H1 (cell line): Measurements from ENCODE around the gene MRPL19.

Experiments
- EZH2 ChIP-seq: fragments of 200-600 bp; sonication (generic); IDR thresholded peaks from 2 replicates; pipeline ENCODE4 v1.7.1; 2012; ENCODE audit warnings: low read depth, mild to moderate bottlenecking, moderate library complexity, low read length, inconsistent platforms; ENCODE audit not compliant: severe bottlenecking
- GABPA ChIP-seq: IDR thresholded peaks from 2 replicates; pipeline ENCODE4 v1.6.1; 2011; ENCODE audit warnings: mild to moderate bottlenecking, low read length, moderate library complexity, borderline replicate concordance; ENCODE audit not compliant: insufficient read depth
- HDAC6 ChIP-seq: IDR thresholded peaks from one replicate; pipeline ENCODE4 v1.7.1; 2012; ENCODE audit warnings: low read depth, mild to moderate bottlenecking, inconsistent platforms, low read length, moderate library complexity
- PHF8 ChIP-seq: fragments of 200-600 bp; sonication (generic); conservative IDR thresholded peaks from 2 replicates; pipeline ENCODE4 v1.7.1; 2012; ENCODE audit warnings: low read depth, mild to moderate bottlenecking, inconsistent platforms, low read length, moderate library complexity
- POLR2A ChIP-seq, 2 experiments: IDR thresholded peaks; 1 replicate in 1 of 2; 2 replicates in 1 of 2; pipeline ENCODE4 v1.6.1; 2011; ENCODE audit warnings: low read depth in 2 of 2, low read length in 2 of 2, mild to moderate bottlenecking in 2 of 2; ENCODE audit errors: control extremely low read depth in 1 of 2
- TF ChIP-seq, protein P1 (sequence below): IDR thresholded peaks from 2 replicates; pipeline ENCODE4 v1.6.1; 2012; ENCODE audit warnings: inconsistent platforms
- TF ChIP-seq, protein P2 (sequence below), 3 experiments: IDR thresholded peaks; 1 replicate in 2 of 3; 2 replicates in 1 of 3; pipeline versions ENCODE4 v1.5.1 to v1.6.1; 2011; ENCODE audit warnings: low read length in 3 of 3, mild to moderate bottlenecking in 3 of 3, inconsistent platforms in 2 of 3, low read depth in 1 of 3, moderate library complexity in 1 of 3; ENCODE audit not compliant: insufficient read depth in 1 of 3; ENCODE audit errors: control extremely low read depth in 1 of 3

DNA sequence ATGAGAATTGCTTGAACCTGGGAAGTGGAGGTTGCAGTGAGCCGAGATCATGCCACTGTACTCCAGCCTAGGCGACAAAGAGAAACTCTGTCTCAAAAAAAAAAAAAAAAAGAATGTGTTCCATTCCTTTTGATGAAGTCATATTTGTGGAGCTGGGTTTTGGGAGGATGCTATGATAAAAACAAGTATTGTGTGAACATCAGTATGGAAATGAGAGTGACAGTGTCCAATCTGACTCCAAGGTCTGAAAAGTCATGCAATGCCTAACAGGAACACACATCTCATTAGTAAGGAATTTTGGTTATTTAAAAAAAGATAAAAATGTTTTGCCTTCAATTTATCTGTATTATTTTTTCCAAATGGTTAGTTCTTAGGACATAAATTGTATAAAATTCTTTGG is 52.3 kb downstream of the MRPL19 start:
- TF ChIP-seq HDAC6: no peak
- TF ChIP-seq POLR2A (IDR thresholded peaks at IDR 0.05; ENCODE audit: control extremely low read depth in 1 of 2, low read depth in 2 of 2, low read length in 2 of 2): no peak
- no peak for TF ChIP-seq GABPA
- TF ChIP-seq, protein P1, sequence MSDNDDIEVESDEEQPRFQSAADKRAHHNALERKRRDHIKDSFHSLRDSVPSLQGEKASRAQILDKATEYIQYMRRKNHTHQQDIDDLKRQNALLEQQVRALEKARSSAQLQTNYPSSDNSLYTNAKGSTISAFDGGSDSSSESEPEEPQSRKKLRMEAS: no peak
- TF ChIP-seq, protein P2, sequence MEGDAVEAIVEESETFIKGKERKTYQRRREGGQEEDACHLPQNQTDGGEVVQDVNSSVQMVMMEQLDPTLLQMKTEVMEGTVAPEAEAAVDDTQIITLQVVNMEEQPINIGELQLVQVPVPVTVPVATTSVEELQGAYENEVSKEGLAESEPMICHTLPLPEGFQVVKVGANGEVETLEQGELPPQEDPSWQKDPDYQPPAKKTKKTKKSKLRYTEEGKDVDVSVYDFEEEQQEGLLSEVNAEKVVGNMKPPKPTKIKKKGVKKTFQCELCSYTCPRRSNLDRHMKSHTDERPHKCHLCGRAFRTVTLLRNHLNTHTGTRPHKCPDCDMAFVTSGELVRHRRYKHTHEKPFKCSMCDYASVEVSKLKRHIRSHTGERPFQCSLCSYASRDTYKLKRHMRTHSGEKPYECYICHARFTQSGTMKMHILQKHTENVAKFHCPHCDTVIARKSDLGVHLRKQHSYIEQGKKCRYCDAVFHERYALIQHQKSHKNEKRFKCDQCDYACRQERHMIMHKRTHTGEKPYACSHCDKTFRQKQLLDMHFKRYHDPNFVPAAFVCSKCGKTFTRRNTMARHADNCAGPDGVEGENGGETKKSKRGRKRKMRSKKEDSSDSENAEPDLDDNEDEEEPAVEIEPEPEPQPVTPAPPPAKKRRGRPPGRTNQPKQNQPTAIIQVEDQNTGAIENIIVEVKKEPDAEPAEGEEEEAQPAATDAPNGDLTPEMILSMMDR (IDR thresholded peaks at IDR 0.05; ENCODE audit: control extremely low read depth in 1 of 3, insufficient read depth in 1 of 3, low read depth in 1 of 3, low read length in 3 of 3): no peak
- TF ChIP-seq PHF8: no peak
- no peak for TF ChIP-seq EZH2
